HepG2 (cell line): ENCODE measurements around the gene USP2. TPM values are rescaled to one million over a fixed set of nuclear protein-coding genes. Genes with fewer than 3 reads are reported as not detected.

ENCODE experiments used
- CEBPB ChIP-seq: IDR thresholded peaks from 2 replicates; pipeline ENCODE4 v1.6.1; 2011; ENCODE audit warnings: low read depth, low read length, improper control_type of control experiment, borderline replicate concordance
- FOSL2 ChIP-seq: sonication (generic); formaldehyde crosslinking; IDR thresholded peaks from 2 replicates; pipeline ENCODE4 v1.4.0; 2020; ENCODE audit warnings: missing genetic modification reagents
- NPAS2 ChIP-seq: sonication (generic); formaldehyde crosslinking; IDR thresholded peaks from 2 replicates; pipeline ENCODE4 v1.8.0; 2022; ENCODE audit warnings: mild to moderate bottlenecking, missing genetic modification reagents, borderline replicate concordance
- NR1H2 ChIP-seq: sonication (generic); formaldehyde crosslinking; IDR thresholded peaks from 2 replicates; pipeline ENCODE4 v1.8.1; 2022; ENCODE audit warnings: low read depth, missing genetic modification reagents, borderline replicate concordance
- NR2C2 ChIP-seq: sonication (generic); formaldehyde crosslinking; IDR thresholded peaks from 2 replicates; pipeline ENCODE4 v1.4.0; 2020; ENCODE audit warnings: missing genetic modification reagents, mild to moderate bottlenecking, moderate library complexity, borderline replicate concordance
- PAXIP1 ChIP-seq: sonication (generic); formaldehyde crosslinking; conservative IDR thresholded peaks from 2 replicates; pipeline ENCODE4 v1.4.0; 2020; ENCODE audit warnings: mild to moderate bottlenecking, missing genetic modification reagents, moderate library complexity
- RCOR2 ChIP-seq: IDR thresholded peaks from 2 replicates; pipeline ENCODE4 v1.6.1; 2016; ENCODE audit warnings: missing biosample characterization, missing genetic modification reagents
- TSC22D2 ChIP-seq: sonication (generic); formaldehyde crosslinking; IDR thresholded peaks from 2 replicates; pipeline ENCODE4 v1.5.1; 2020; ENCODE audit warnings: missing genetic modification reagents, mild to moderate bottlenecking, borderline replicate concordance
- ZBED4 ChIP-seq: sonication (generic); formaldehyde crosslinking; IDR thresholded peaks from 2 replicates; pipeline ENCODE4 v1.4.0; 2020; ENCODE audit warnings: missing genetic modification reagents, borderline replicate concordance
- ZBTB38 ChIP-seq: sonication (generic); formaldehyde crosslinking; IDR thresholded peaks from 2 replicates; pipeline ENCODE4 v1.5.1; 2020; ENCODE audit warnings: mild to moderate bottlenecking, missing genetic modification reagents
- ZNF17 ChIP-seq: sonication (generic); formaldehyde crosslinking; IDR thresholded peaks from 2 replicates; pipeline ENCODE4 v1.5.0; 2020; ENCODE audit warnings: mild to moderate bottlenecking, missing genetic modification reagents
- ZNF263 ChIP-seq: sonication (generic); formaldehyde crosslinking; IDR thresholded peaks from 2 replicates; pipeline ENCODE4 v1.4.0; 2020; ENCODE audit warnings: missing genetic modification reagents
- ZNF350 ChIP-seq: sonication (generic); formaldehyde crosslinking; IDR thresholded peaks from 2 replicates; pipeline ENCODE4 v1.4.0; 2020; ENCODE audit warnings: mild to moderate bottlenecking, low read depth, missing genetic modification reagents, borderline replicate concordance
- ZNF546 ChIP-seq: sonication (generic); formaldehyde crosslinking; conservative IDR thresholded peaks from 2 replicates; pipeline ENCODE4 v1.8.1; 2023; ENCODE audit warnings: mild to moderate bottlenecking, missing genetic modification reagents
- ZNF7 ChIP-seq: IDR thresholded peaks from 2 replicates; pipeline ENCODE4 v1.6.1; 2016; ENCODE audit warnings: missing biosample characterization, missing genetic modification reagents
- ZNF749 ChIP-seq: sonication (generic); formaldehyde crosslinking; IDR thresholded peaks from 2 replicates; pipeline ENCODE4 v1.8.0; 2022; ENCODE audit warnings: mild to moderate bottlenecking, missing genetic modification reagents, moderate library complexity, borderline replicate concordance
- polyA plus RNA-seq, 8 experiments: library from polyadenylated mRNA; depleted of rRNA in 3 of 8; stranded (reverse) in 7 of 8; unstranded in 1 of 8; fragments of >200 nt; fragmentation: Illumina TruSeq in 4 of 8; extraction: Trizol in 4 of 8; gene quantifications; 2 replicates each; pipeline versions ENCODE4 v1.2.1 to v1.2.3, GENCODE V29; 2011 to 2016; ENCODE audit warnings: low read depth in 4 of 8, missing spikeins in 1 of 8, mixed read lengths in 1 of 8; ENCODE audit not compliant: insufficient read depth in 1 of 8
- total RNA-seq, 5 experiments: library from RNA; depleted of rRNA; stranded (reverse); fragments of >200 nt; fragmentation: Illumina TruSeq; extraction: Trizol; gene quantifications; 2 replicates each; pipeline ENCODE4 v1.2.3, GENCODE V29; 2016; ENCODE audit warnings: low read depth in 1 of 5
- TF ChIP-seq, protein P1 (sequence below): sonication (generic); formaldehyde crosslinking; IDR thresholded peaks from 2 replicates; pipeline ENCODE4 v1.8.0; 2022; ENCODE audit warnings: missing genetic modification reagents, mild to moderate bottlenecking, moderate library complexity, borderline replicate concordance
- TF ChIP-seq, protein P2 (sequence below): sonication (generic); formaldehyde crosslinking; IDR thresholded peaks from 2 replicates; pipeline ENCODE4 v1.8.1; 2023; ENCODE audit warnings: mild to moderate bottlenecking, missing genetic modification reagents, borderline replicate concordance

USP2 gene
- total and polyA plus RNA-seq, 2 of the 13 experiments (the other 11 are each of a cell fraction or from before 2014, with no cell fraction given) = 2.5 to 6.0 TPM

GRCh38 chr11:119368121-119369034 is 13.1 kb downstream of the USP2 start (continued):
- TF ChIP-seq, protein P1, sequence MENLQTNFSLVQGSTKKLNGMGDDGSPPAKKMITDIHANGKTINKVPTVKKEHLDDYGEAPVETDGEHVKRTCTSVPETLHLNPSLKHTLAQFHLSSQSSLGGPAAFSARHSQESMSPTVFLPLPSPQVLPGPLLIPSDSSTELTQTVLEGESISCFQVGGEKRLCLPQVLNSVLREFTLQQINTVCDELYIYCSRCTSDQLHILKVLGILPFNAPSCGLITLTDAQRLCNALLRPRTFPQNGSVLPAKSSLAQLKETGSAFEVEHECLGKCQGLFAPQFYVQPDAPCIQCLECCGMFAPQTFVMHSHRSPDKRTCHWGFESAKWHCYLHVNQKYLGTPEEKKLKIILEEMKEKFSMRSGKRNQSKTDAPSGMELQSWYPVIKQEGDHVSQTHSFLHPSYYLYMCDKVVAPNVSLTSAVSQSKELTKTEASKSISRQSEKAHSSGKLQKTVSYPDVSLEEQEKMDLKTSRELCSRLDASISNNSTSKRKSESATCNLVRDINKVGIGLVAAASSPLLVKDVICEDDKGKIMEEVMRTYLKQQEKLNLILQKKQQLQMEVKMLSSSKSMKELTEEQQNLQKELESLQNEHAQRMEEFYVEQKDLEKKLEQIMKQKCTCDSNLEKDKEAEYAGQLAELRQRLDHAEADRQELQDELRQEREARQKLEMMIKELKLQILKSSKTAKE = 0 out of 2 replicates have a peak, but pooled peaks have one; percentile 23
- TF ChIP-seq CEBPB (no peak), ZNF263 (CRISPR knock-in tag) (peak; percentile 30; the same call in 1 of the 2 replicates), RCOR2 (CRISPR knock-in tag) (peak; percentile 76; the same call in 1 of the 2 replicates), ZNF17 (no peak), TSC22D2 (CRISPR knock-in tag) (no peak), FOSL2 (peak; percentile 99), NPAS2 (CRISPR knock-in tag) (no peak), ZNF350 (CRISPR knock-in tag) (peak; percentile 72), NR2C2 (CRISPR knock-in tag) (peak; percentile 84), ZNF7 (CRISPR knock-in tag) (no peak), ZBTB38 (0 out of 2 replicates have a peak, but pooled peaks have one; percentile 25), ZNF749 (CRISPR knock-in tag) (peak; percentile 52; the same call in 1 of the 2 replicates), ZBED4 (CRISPR knock-in tag) (peak; percentile 77), NR1H2 (CRISPR knock-in tag) (no peak), ZNF546 (CRISPR knock-in tag) (0 out of 2 replicates have a peak, but pooled peaks have one; percentile 41), PAXIP1 (CRISPR knock-in tag) (peak; percentile 92)
- TF ChIP-seq, protein P2, sequence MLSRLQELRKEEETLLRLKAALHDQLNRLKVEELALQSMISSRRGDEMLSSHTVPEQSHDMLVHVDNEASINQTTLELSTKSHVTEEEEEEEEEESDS (CRISPR knock-in tag) = no peak
